A549 (cell line): ENCODE data around the gene STOX1.

ENCODE experiments used
- CHD2 ChIP-seq: fragments of 150-350 bp; IDR thresholded peaks from 2 replicates; pipeline ENCODE4 v1.6.1; 2014; ENCODE audit warnings: low read length; ENCODE audit not compliant: partially characterized antibody
- POLR2A ChIP-seq: IDR thresholded peaks from 2 replicates; pipeline ENCODE4 v1.6.1; 2012; ENCODE audit warnings: mild to moderate bottlenecking, low read length
- RAD21 ChIP-seq, 2 experiments: fragments of >200 bp in 1 of 2; sonication (Bioruptor Twin) in 1 of 2; formaldehyde crosslinking in 1 of 2; IDR thresholded peaks in 1 of 2; conservative IDR thresholded peaks in 1 of 2; 2 replicates in 1 of 2; 3 replicates in 1 of 2; pipeline ENCODE4 v1.6.1; 2012 to 2018; ENCODE audit warnings: inconsistent platforms in 1 of 2
- TP53 ChIP-seq: fragments of 250-450 bp; sonication (Bioruptor Pico); IDR thresholded peaks from 2 replicates; pipeline ENCODE4 v1.5.0; 2021; ENCODE audit warnings: mild to moderate bottlenecking, moderate library complexity
- TF ChIP-seq, protein P1 (sequence below): fragments of 200-600 bp; sonication (generic); IDR thresholded peaks from 2 replicates; pipeline ENCODE4 v1.6.1; 2016; ENCODE audit warnings: antibody characterized with exemption, mild to moderate bottlenecking, moderate library complexity
- TF ChIP-seq, protein P2 (sequence below): fragments of 150-350 bp; IDR thresholded peaks from 2 replicates; pipeline ENCODE4 v1.6.1; 2014; ENCODE audit warnings: low read depth, mild to moderate bottlenecking, low read length
- TF ChIP-seq, protein P3 (sequence below): fragments of >200 bp; sonication (Bioruptor Twin); formaldehyde crosslinking; IDR thresholded peaks from 3 replicates; pipeline ENCODE4 v1.5.1; 2016

DNA sequence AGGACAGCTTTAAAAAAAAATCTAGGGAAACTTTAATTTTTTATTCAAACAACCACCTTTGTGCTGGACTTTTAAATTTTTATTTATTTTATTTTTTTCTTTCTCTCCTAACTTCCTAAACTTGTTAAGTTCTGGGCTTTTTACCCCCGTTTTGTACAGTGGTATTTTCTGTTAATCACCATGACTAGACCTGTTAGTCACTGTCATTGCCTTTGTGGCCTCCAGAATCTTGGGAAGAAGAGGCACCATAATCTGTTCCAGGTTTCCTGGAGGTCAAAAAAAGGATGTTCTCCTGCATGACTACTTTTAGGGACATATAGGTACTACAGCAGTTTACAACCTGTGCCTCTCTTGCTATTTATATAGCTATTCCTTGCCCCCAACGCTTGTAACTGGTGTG, 42.7 kb downstream of the STOX1 start:
- TF ChIP-seq, protein P1, sequence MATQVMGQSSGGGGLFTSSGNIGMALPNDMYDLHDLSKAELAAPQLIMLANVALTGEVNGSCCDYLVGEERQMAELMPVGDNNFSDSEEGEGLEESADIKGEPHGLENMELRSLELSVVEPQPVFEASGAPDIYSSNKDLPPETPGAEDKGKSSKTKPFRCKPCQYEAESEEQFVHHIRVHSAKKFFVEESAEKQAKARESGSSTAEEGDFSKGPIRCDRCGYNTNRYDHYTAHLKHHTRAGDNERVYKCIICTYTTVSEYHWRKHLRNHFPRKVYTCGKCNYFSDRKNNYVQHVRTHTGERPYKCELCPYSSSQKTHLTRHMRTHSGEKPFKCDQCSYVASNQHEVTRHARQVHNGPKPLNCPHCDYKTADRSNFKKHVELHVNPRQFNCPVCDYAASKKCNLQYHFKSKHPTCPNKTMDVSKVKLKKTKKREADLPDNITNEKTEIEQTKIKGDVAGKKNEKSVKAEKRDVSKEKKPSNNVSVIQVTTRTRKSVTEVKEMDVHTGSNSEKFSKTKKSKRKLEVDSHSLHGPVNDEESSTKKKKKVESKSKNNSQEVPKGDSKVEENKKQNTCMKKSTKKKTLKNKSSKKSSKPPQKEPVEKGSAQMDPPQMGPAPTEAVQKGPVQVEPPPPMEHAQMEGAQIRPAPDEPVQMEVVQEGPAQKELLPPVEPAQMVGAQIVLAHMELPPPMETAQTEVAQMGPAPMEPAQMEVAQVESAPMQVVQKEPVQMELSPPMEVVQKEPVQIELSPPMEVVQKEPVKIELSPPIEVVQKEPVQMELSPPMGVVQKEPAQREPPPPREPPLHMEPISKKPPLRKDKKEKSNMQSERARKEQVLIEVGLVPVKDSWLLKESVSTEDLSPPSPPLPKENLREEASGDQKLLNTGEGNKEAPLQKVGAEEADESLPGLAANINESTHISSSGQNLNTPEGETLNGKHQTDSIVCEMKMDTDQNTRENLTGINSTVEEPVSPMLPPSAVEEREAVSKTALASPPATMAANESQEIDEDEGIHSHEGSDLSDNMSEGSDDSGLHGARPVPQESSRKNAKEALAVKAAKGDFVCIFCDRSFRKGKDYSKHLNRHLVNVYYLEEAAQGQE, result no peak
- no peak for TF ChIP-seq TP53 (CRISPR knock-in tag)
- TF ChIP-seq, protein P2, sequence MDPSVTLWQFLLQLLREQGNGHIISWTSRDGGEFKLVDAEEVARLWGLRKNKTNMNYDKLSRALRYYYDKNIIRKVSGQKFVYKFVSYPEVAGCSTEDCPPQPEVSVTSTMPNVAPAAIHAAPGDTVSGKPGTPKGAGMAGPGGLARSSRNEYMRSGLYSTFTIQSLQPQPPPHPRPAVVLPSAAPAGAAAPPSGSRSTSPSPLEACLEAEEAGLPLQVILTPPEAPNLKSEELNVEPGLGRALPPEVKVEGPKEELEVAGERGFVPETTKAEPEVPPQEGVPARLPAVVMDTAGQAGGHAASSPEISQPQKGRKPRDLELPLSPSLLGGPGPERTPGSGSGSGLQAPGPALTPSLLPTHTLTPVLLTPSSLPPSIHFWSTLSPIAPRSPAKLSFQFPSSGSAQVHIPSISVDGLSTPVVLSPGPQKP, result no peak
- TF ChIP-seq CHD2, result no peak
- no peak for TF ChIP-seq RAD21 (conservative IDR thresholded peaks at IDR 0.05 in 1 of 2, IDR thresholded peaks at IDR 0.05 in 1 of 2)
- TF ChIP-seq, protein P3, sequence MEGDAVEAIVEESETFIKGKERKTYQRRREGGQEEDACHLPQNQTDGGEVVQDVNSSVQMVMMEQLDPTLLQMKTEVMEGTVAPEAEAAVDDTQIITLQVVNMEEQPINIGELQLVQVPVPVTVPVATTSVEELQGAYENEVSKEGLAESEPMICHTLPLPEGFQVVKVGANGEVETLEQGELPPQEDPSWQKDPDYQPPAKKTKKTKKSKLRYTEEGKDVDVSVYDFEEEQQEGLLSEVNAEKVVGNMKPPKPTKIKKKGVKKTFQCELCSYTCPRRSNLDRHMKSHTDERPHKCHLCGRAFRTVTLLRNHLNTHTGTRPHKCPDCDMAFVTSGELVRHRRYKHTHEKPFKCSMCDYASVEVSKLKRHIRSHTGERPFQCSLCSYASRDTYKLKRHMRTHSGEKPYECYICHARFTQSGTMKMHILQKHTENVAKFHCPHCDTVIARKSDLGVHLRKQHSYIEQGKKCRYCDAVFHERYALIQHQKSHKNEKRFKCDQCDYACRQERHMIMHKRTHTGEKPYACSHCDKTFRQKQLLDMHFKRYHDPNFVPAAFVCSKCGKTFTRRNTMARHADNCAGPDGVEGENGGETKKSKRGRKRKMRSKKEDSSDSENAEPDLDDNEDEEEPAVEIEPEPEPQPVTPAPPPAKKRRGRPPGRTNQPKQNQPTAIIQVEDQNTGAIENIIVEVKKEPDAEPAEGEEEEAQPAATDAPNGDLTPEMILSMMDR, result no peak
- TF ChIP-seq POLR2A, result no peak
